Cardiac muscle cell (in vitro differentiated cells and primary cell): ENCODE data around the gene RGS3. TPM values are rescaled to one million over a fixed set of nuclear protein-coding genes. Genes with fewer than 3 reads are reported as not detected.

Experiments
- DNase-seq, 2 donors: peaks; one replicate each; pipeline versions ENCODE4 v3.0.0 to v3.0.0-alpha.2; 2010 to 2017; ENCODE audit warnings: low read depth in 1 of 2, low spot score in 1 of 2
- H3K27ac ChIP-seq: fragments of 200-600 bp; sonication (generic); 2 replicates; pipeline ENCODE4 v1.5.1; 2016
- H3K27me3 ChIP-seq: fragments of 200-600 bp; sonication (generic); 2 replicates; pipeline ENCODE4 v1.6.0; 2016; ENCODE audit warnings: control low read depth
- H3K36me3 ChIP-seq: fragments of 200-600 bp; sonication (generic); 2 replicates; pipeline ENCODE4 v1.5.1; 2016; ENCODE audit warnings: control low read depth
- H3K4me1 ChIP-seq: fragments of 200-600 bp; sonication (generic); 2 replicates; pipeline ENCODE4 v1.8.1; 2017; ENCODE audit warnings: low read depth, mild to moderate bottlenecking, mixed run types
- H3K4me3 ChIP-seq: fragments of 200-600 bp; sonication (generic); 2 replicates; pipeline ENCODE4 v1.5.1; 2016; ENCODE audit warnings: mild to moderate bottlenecking
- H3K9me3 ChIP-seq: fragments of 200-600 bp; sonication (generic); 2 replicates; pipeline ENCODE4 v1.5.1; 2017; ENCODE audit warnings: low read depth, mild to moderate bottlenecking, control low read depth
- polyA plus RNA-seq: library from polyadenylated mRNA; unstranded; fragments of >200 nt; fragmentation: Nextera tagmentation; extraction: Ambion mirVana; gene quantifications from 2 replicates; pipeline ENCODE4 v1.2.1, GENCODE V29; 2016
- total RNA-seq: library from RNA; depleted of rRNA; stranded (reverse); fragments of >200 nt; gene quantifications from 2 replicates; pipeline ENCODE4 v1.2.3, GENCODE V29; 2016
- TF ChIP-seq, protein P1 (sequence below): IDR thresholded peaks from 2 replicates; pipeline ENCODE4 v1.5.1; 2012; ENCODE audit warnings: low read depth, mild to moderate bottlenecking, low read length

Gene RGS3
- total and polyA plus RNA-seq, 2 experiments from 2014 or later: 94.7 to 126 TPM

DNA sequence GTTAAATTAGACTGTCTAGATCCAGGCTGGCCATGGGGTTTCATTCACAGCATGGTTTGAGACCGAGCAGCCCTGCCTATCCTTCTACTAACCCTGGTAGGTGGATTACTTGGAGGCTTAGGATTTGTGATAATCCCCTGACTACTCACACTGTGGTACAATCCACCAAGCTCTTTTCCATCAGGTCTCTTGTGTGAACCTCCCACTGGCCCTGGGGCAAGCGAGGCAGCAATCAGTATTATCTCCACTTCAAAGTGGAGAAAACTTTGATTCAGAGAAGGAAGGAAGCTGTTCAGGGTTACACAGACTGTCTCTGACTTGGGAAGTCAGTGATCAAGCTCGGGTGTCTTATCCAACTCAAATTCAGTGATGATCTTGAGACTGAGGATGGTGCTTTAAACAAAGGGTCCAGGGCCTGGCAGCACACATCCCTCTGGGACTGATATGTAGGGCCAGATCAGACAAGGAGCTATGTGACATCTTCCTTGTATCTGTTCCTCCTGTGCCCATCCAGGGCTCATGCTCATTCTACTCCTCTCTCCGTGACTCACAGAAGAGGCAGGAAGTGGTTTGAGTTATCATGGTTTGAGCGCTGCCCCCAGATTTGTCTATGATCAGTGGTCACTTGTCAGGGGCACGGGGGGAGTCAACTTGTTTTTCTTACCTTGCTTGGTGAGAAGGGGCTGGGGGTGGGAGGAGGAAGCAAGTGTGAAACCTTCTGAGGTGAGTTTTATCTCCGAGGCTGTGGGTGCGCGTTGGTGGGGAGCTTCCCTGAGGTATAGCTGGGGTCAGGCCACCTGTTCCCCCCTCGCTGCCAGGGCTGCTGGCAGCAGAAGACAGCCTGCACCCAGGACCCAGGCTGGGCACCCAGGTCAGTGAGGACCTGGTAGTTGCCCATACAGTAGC lies 48.6 kb downstream of the RGS3 start:
- DNase-seq: peak in 1 of 2 donors; percentile 58
- TF ChIP-seq, protein P1, sequence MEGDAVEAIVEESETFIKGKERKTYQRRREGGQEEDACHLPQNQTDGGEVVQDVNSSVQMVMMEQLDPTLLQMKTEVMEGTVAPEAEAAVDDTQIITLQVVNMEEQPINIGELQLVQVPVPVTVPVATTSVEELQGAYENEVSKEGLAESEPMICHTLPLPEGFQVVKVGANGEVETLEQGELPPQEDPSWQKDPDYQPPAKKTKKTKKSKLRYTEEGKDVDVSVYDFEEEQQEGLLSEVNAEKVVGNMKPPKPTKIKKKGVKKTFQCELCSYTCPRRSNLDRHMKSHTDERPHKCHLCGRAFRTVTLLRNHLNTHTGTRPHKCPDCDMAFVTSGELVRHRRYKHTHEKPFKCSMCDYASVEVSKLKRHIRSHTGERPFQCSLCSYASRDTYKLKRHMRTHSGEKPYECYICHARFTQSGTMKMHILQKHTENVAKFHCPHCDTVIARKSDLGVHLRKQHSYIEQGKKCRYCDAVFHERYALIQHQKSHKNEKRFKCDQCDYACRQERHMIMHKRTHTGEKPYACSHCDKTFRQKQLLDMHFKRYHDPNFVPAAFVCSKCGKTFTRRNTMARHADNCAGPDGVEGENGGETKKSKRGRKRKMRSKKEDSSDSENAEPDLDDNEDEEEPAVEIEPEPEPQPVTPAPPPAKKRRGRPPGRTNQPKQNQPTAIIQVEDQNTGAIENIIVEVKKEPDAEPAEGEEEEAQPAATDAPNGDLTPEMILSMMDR: no peak

DNA sequence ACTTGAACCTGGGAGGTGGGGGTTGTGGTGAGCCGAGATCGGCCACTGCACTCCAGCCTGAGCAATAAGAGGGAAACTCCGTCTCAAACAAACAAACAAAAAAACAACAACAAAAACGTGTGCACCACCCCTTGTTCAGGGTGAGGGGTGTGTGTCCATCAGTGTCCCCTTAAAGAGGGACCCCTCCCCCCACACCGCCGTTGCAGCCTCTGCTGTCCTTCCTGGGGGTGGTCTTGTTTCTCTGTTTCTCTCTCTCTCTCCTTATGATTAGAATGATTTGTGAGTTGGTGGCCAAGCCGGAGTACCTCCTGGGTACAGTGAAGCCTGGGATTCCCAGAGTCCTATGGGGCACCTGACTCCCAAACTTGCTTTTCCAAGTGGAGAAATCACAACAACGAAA lies 49.6 kb downstream of the RGS3 start:
- H3K27ac ChIP-seq: no peak overlapping the region
- no peak overlapping the region for H3K4me3 ChIP-seq
- H3K4me1 ChIP-seq: peaks cover 11% of the 10 kb centered on the region
- TF ChIP-seq, protein P1: no peak
- H3K9me3 ChIP-seq: no peaks in the 10 kb centered on the region
- H3K27me3 ChIP-seq: no peaks in the 10 kb centered on the region
- DNase-seq: no peak
- H3K36me3 ChIP-seq: no peaks in the 10 kb centered on the region

More for the DNA sequence above, 48.6 kb downstream of the RGS3 start:
- no peak overlapping the region for H3K4me3 ChIP-seq
- H3K27ac ChIP-seq: no peak overlapping the region
- no peaks in the 10 kb centered on the region for H3K27me3 ChIP-seq
- no peaks in the 10 kb centered on the region for H3K9me3 ChIP-seq
- peaks cover 4% of the 10 kb centered on the region for H3K4me1 ChIP-seq
- H3K36me3 ChIP-seq: no peaks in the 10 kb centered on the region

DNA sequence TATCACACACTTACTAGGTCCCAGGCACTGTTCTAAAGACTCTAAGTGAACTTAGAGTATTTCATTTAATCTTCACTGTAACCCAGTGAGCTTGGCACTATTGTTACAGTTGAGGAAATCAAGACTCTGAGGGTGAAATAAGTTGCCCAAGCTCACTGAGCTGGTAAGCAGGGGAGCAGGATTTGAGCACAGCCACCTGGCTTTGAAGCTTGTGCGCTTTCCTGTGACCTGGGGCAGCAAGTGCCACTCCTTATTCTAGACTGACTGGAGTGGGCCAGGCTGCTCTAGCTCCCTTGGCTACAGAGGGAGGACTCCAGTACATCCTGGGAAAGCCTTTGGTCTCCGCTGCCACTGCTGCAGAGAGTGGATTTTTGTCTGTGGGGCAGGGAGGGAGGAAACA lies 50.0 kb downstream of the RGS3 start:
- no peaks in the 10 kb centered on the region for H3K36me3 ChIP-seq
- TF ChIP-seq, protein P1: no peak
- no peak for DNase-seq
- no peak overlapping the region for H3K4me3 ChIP-seq
- H3K9me3 ChIP-seq: no peaks in the 10 kb centered on the region
- H3K4me1 ChIP-seq: peaks cover 11% of the 10 kb centered on the region
- no peak overlapping the region for H3K27ac ChIP-seq
- no peaks in the 10 kb centered on the region for H3K27me3 ChIP-seq

DNA sequence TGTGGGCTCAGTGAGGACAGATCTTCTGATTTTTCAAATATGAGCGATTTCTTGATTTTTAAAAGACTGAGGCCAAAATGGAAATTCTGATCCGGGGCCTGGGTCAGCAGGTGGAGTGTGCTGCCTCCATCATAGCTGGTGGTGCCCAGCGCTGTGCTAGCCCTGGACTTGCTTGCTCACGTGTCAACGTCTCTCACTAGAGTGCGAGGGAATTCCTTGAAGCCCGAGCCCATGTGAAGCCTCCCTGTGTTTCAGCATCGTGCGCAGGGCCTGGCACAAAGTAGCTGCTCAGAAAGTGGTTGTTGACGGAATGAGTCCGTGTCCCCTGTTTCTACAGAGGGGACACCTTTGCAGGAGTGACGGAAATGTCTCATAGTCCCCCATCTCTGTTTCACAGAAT lies 50.5 kb downstream of the RGS3 start:
- H3K27me3 ChIP-seq: no peaks in the 10 kb centered on the region
- DNase-seq: no peak
- H3K27ac ChIP-seq: no peak overlapping the region
- H3K4me3 ChIP-seq: no peak overlapping the region
- TF ChIP-seq, protein P1: no peak
- no peaks in the 10 kb centered on the region for H3K36me3 ChIP-seq
- peaks cover 11% of the 10 kb centered on the region for H3K4me1 ChIP-seq
- no peaks in the 10 kb centered on the region for H3K9me3 ChIP-seq

DNA sequence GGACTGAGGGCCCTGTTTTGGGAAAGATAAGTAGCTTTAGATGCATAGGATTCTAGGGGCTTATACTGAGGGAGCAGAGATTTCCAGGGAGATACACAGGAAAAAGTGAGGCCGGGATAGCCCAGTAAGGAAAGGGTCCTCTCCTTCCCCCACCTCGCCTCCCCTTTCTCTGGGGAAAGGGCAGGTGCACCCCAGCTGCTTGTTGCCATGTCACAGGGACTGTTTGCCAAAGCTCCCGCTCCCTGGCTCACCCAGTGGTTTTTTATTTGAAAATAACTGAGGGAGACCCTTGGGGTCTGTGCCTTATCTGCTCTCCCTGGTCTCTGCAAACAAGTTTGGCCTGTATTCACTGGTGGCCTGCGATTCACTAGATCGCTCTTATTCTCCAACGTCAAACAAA lies 51.2 kb downstream of the RGS3 start:
- DNase-seq: no peak
- no peaks in the 10 kb centered on the region for H3K9me3 ChIP-seq
- H3K27me3 ChIP-seq: no peaks in the 10 kb centered on the region
- no peak overlapping the region for H3K27ac ChIP-seq
- H3K4me1 ChIP-seq: peaks cover 11% of the 10 kb centered on the region
- TF ChIP-seq, protein P1: no peak
- no peaks in the 10 kb centered on the region for H3K36me3 ChIP-seq
- no peak overlapping the region for H3K4me3 ChIP-seq
